IMR-90 (cell line): ENCODE measurements around the gene PPP1R9A. TPM values are rescaled to one million over a fixed set of nuclear protein-coding genes. Genes with fewer than 3 reads are reported as not detected.

Source experiments
- ATAC-seq: fragments of 200-7000 bp; cut with Tn5 transposase; 2 replicates; pipeline ENCODE4 v1.9.1; 2020; ENCODE audit warnings: low read depth, mild to moderate bottlenecking, moderate library complexity
- BruUV-seq: library from RNA; stranded (reverse); fragments of 400-500 nt; replicated peaks from 2 replicates; lab custom pipeline; 2021; lab: Mats Ljungman, UMichigan
- CTCF ChIA-PET: fragments of 300-600 bp; formaldehyde crosslinking; extraction: SDS; loops from one replicate; lab custom pipeline; 2021; ENCODE audit warnings: antibody characterized with exemption; lab: Yijun Ruan, JAX
- POLR2A ChIA-PET: fragments of 300-600 bp; sonication (Branson Sonifier 250); formaldehyde crosslinking; loops from one replicate; lab custom pipeline; 2022; ENCODE audit warnings: antibody characterized with exemption; ENCODE audit not compliant: unreplicated experiment; lab: Charles Lee
- DNase-seq: peaks from one replicate; pipeline ENCODE4 v3.0.0; 2013
- H2AFZ ChIP-seq: replicated peaks from 2 replicates; pipeline ENCODE3; 2013; ENCODE audit warnings: low read length, mild to moderate bottlenecking; ENCODE audit not compliant: poor library complexity
- H2AK5ac ChIP-seq: 2 replicates; pipeline ENCODE4 v1.6.1; 2013; ENCODE audit warnings: low read depth, low read length, inconsistent platforms
- H2AK9ac ChIP-seq: replicated peaks from 2 replicates; pipeline ENCODE3; 2013; ENCODE audit warnings: mild to moderate bottlenecking, low read depth, low read length, moderate library complexity; ENCODE audit not compliant: poor library complexity
- H2BK120ac ChIP-seq: 2 replicates; pipeline ENCODE4 v1.6.1; 2013; ENCODE audit warnings: low read depth, low read length, inconsistent platforms
- H2BK15ac ChIP-seq: 3 replicates; pipeline ENCODE4 v1.6.1; 2013; ENCODE audit warnings: low read depth, low read length, inconsistent platforms
- H2BK20ac ChIP-seq: 2 replicates; pipeline ENCODE4 v1.6.1; 2013; ENCODE audit warnings: low read depth, mild to moderate bottlenecking, inconsistent platforms, low read length, moderate library complexity
- H2BK5ac ChIP-seq: 2 replicates; pipeline ENCODE4 v1.6.1; 2013; ENCODE audit warnings: mild to moderate bottlenecking, low read depth, low read length, inconsistent platforms; ENCODE audit not compliant: poor library complexity, severe bottlenecking
- H3K14ac ChIP-seq: replicated peaks from 2 replicates; pipeline ENCODE4 v1.6.1; 2013; ENCODE audit warnings: low read depth, low read length, inconsistent platforms
- H3K18ac ChIP-seq: 2 replicates; pipeline ENCODE4 v1.6.1; 2013; ENCODE audit warnings: low read depth, low read length, control low read depth
- H3K23ac ChIP-seq: 2 replicates; pipeline ENCODE4 v1.6.1; 2013; ENCODE audit warnings: low read depth, low read length, inconsistent platforms
- H3K27ac ChIP-seq: 2 replicates; pipeline ENCODE4 v1.5.1; 2013; ENCODE audit warnings: mild to moderate bottlenecking, control low read depth, low read length; ENCODE audit not compliant: insufficient read depth
- H3K27me3 ChIP-seq: 2 replicates; pipeline ENCODE4 v1.6.1; 2013; ENCODE audit warnings: low read length; ENCODE audit not compliant: control insufficient read depth, insufficient read depth
- H3K36me3 ChIP-seq: 2 replicates; pipeline ENCODE4 v1.6.1; 2013; ENCODE audit warnings: low read length, mixed read lengths; ENCODE audit not compliant: control insufficient read depth, insufficient read depth
- H3K4ac ChIP-seq: 2 replicates; pipeline ENCODE4 v1.6.1; 2013; ENCODE audit warnings: low read depth, low read length, inconsistent platforms
- H3K4me1 ChIP-seq: 2 replicates; pipeline ENCODE4 v1.6.1; 2013; ENCODE audit warnings: low read length, mixed read lengths; ENCODE audit not compliant: control insufficient read depth, insufficient read depth
- H3K4me2 ChIP-seq: 2 replicates; pipeline ENCODE4 v1.6.1; 2013; ENCODE audit warnings: low read depth, mild to moderate bottlenecking, control low read depth, low read length, moderate library complexity
- H3K4me3 ChIP-seq: 2 replicates; pipeline ENCODE4 v1.5.1; 2013; ENCODE audit warnings: low read depth, mild to moderate bottlenecking, control low read depth, low read length, moderate library complexity; ENCODE audit not compliant: insufficient read depth
- H3K56ac ChIP-seq: 2 replicates; pipeline ENCODE4 v1.6.1; 2013; ENCODE audit warnings: low read length, inconsistent platforms; ENCODE audit not compliant: insufficient read depth; ENCODE audit errors: extremely low read depth
- H3K79me1 ChIP-seq, 2 experiments: 2 replicates each; pipeline ENCODE4 v1.6.1; 2013; ENCODE audit warnings: low read length in 2 of 2, inconsistent platforms in 1 of 2, low read depth in 1 of 2
- H3K9ac ChIP-seq: 2 replicates; pipeline ENCODE4 v1.6.1; 2013; ENCODE audit warnings: low read depth, low read length, control low read depth
- H3K9me1 ChIP-seq: 2 replicates; pipeline ENCODE4 v1.6.1; 2013; ENCODE audit warnings: low read length, inconsistent platforms; ENCODE audit not compliant: insufficient read depth
- H3K9me3 ChIP-seq: 2 replicates; pipeline ENCODE4 v1.6.1; 2013; ENCODE audit warnings: low read length; ENCODE audit not compliant: control insufficient read depth, insufficient read depth
- H4K20me1 ChIP-seq: 2 replicates; pipeline ENCODE4 v1.6.1; 2013; ENCODE audit warnings: low read length, inconsistent platforms; ENCODE audit not compliant: insufficient read depth
- H4K5ac ChIP-seq: 2 replicates; pipeline ENCODE4 v1.6.1; 2013; ENCODE audit warnings: mild to moderate bottlenecking, low read depth, low read length, control low read depth
- H4K8ac ChIP-seq, 2 experiments: 2 replicates each; pipeline ENCODE4 v1.6.1; 2013; ENCODE audit warnings: low read depth in 2 of 2, low read length in 2 of 2, control low read depth in 1 of 2, inconsistent platforms in 1 of 2
- H4K91ac ChIP-seq: 2 replicates; pipeline ENCODE4 v1.6.1; 2013; ENCODE audit warnings: low read depth, low read length, inconsistent platforms; ENCODE audit not compliant: insufficient read depth
- CEBPB ChIP-seq: IDR thresholded peaks from 2 replicates; pipeline ENCODE4 v1.6.1; 2012; ENCODE audit warnings: low read depth, low read length, improper control_type of control experiment
- FOS ChIP-seq: fragments of 150-350 bp; IDR thresholded peaks from 2 replicates; pipeline ENCODE4 v1.6.1; 2016; ENCODE audit warnings: low read depth, low read length
- MAFK ChIP-seq: IDR thresholded peaks from 2 replicates; pipeline ENCODE4 v1.6.1; 2012; ENCODE audit warnings: low read depth, low read length, improper control_type of control experiment
- MAZ ChIP-seq: IDR thresholded peaks from 2 replicates; pipeline ENCODE4 v1.6.1; 2012; ENCODE audit warnings: low read depth, mild to moderate bottlenecking, low read length, improper control_type of control experiment, moderate library complexity, borderline replicate concordance
- MXI1 ChIP-seq: IDR thresholded peaks from 2 replicates; pipeline ENCODE4 v1.6.1; 2012; ENCODE audit warnings: low read depth, mild to moderate bottlenecking, low read length, moderate library complexity, borderline replicate concordance
- NFE2L2 ChIP-seq: fragments of 150-350 bp; IDR thresholded peaks from 2 replicates; pipeline ENCODE4 v1.6.1; 2016; ENCODE audit warnings: low read depth, mild to moderate bottlenecking, low read length
- RAD21 ChIP-seq: IDR thresholded peaks from 2 replicates; pipeline ENCODE4 v1.6.1; 2012; ENCODE audit warnings: low read length, improper control_type of control experiment
- SMC3 ChIP-seq: fragments of 150-350 bp; IDR thresholded peaks from 2 replicates; pipeline ENCODE4 v1.6.1; 2016; ENCODE audit warnings: low read depth, mild to moderate bottlenecking, antibody characterized with exemption, low read length, moderate library complexity
- WGBS, 2 experiments: methylation state at CpG; one replicate each; pipeline versions ENCODE4 v1.1.5 to v1.1.7; 2013; ENCODE audit warnings: missing lambda C conversion rate in 2 of 2; ENCODE audit not compliant: insufficient read length in 1 of 2; ENCODE audit errors: extremely low coverage in 2 of 2; 5-methylcytosine and 5-hydroxymethylcytosine counted together
- dilution Hi-C: fragments of 300-500 bp; cut with HindIII; formaldehyde crosslinking; loops from one replicate; pipeline ENCODE4 v1.14.3; 2018; ENCODE audit warnings: low sequenced_read_pairs; ENCODE audit not compliant: unreplicated experiment
- in situ Hi-C: fragments of 300-500 bp; cut with MboI; formaldehyde crosslinking; loops from 3 replicates; pipeline ENCODE4 v1.14.3; 2019; ENCODE audit warnings: low sequenced_read_pairs, inconsistent platforms, mixed read lengths
- intact Hi-C: fragments of 100-400 bp; cut with micrococcal nuclease; formaldehyde crosslinking; loops from 2 replicates; pipeline ENCODE4 v1.10.0; 2022
- polyA plus RNA-seq, 3 experiments: library from polyadenylated mRNA; depleted of rRNA; stranded (reverse); fragments of >200 nt; gene quantifications; 2 replicates each; pipeline ENCODE4 v1.2.3, GENCODE V29; 2012; ENCODE audit warnings: low replicate concordance in 1 of 3
- total RNA-seq: library from RNA; depleted of rRNA; stranded (reverse); fragments of >200 nt; gene quantifications from 2 replicates; pipeline ENCODE4 v1.2.3, GENCODE V29; 2012
- TF ChIP-seq, protein P1 (sequence below): conservative IDR thresholded peaks from 2 replicates; pipeline ENCODE4 v1.5.1; 2012; ENCODE audit warnings: mild to moderate bottlenecking, low read depth, low read length, improper control_type of control experiment
- TF ChIP-seq, protein P2 (sequence below): fragments of 150-350 bp; IDR thresholded peaks from 2 replicates; pipeline ENCODE4 v1.6.1; 2016; ENCODE audit warnings: low read depth, mild to moderate bottlenecking, low read length, moderate library complexity, borderline replicate concordance
- TF ChIP-seq, protein P3 (sequence below): fragments of 150-350 bp; IDR thresholded peaks from 2 replicates; pipeline ENCODE4 v1.6.1; 2017; ENCODE audit warnings: mild to moderate bottlenecking, antibody characterized with exemption, low read length, low read depth

The PPP1R9A gene
- total and polyA plus RNA-seq, 2 of the 4 experiments (the other 2 are of a cell fraction) = not detected

DNA sequence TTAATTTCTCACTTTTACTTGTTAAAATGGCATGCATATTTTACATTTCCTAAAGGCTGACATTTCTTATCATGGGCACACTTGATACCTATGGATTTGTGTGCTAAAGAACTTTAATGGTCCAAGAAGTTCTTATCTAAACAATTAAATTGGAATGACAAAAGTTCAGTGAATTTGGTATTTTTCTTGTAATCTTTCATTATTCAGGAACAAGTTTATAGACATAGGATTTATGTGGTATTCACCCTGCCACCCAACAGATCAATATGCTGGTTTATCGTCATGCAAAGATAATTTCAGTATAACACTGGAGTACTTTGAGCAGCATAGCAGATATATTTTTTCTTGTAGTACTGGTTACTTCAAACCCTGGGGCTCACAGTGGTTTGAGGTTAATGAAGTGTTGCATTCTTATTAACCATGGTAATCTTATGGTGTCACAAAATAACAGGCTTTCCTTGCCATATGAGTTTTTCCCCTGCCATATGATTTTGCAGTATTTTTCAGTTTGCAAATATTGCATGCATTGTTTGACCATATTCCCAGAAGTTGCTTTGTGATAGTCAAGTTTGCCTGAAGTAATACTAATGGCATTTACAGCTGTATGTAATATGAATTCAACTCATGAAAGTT, 148.8 kb downstream of the PPP1R9A start:
- no TSS peak for BruUV-seq
- Histone ChIP-seq H3K4me2 (no peak overlapping the region), H2AFZ (no peak overlapping the region), H3K14ac (no peak overlapping the region), H3K79me1 (no peaks in the 10 kb centered on the region), H4K20me1 (no peaks in the 10 kb centered on the region), H3K9me3 (no peaks in the 10 kb centered on the region), H4K8ac (no peak overlapping the region), H2BK120ac (no peak overlapping the region), H4K91ac (no peak overlapping the region), H3K27me3 (no peaks in the 10 kb centered on the region), H3K18ac (no peak overlapping the region), H4K5ac (no peak overlapping the region), H2AK9ac (no peak overlapping the region), H3K56ac (no peak overlapping the region), H2BK15ac (no peak overlapping the region), H3K4me3 (no peak overlapping the region), H3K9ac (no peak overlapping the region), H3K36me3 (no peaks in the 10 kb centered on the region), H3K27ac (no peak overlapping the region), H3K4ac (no peak overlapping the region), H3K9me1 (no peaks in the 10 kb centered on the region), H2AK5ac (no peak overlapping the region), H2BK20ac (no peak overlapping the region), H3K4me1 (no peaks in the 10 kb centered on the region), H2BK5ac (no peak overlapping the region), H3K23ac (no peak overlapping the region)
- intact Hi-C loops = no loop called here
- in situ Hi-C loops = no loop called here
- TF ChIP-seq FOS (no peak), RAD21 (no peak), MAZ (no peak), SMC3 (no peak), MAFK (no peak), MXI1 (no peak), NFE2L2 (no peak), CEBPB (no peak)
- TF ChIP-seq, protein P1, sequence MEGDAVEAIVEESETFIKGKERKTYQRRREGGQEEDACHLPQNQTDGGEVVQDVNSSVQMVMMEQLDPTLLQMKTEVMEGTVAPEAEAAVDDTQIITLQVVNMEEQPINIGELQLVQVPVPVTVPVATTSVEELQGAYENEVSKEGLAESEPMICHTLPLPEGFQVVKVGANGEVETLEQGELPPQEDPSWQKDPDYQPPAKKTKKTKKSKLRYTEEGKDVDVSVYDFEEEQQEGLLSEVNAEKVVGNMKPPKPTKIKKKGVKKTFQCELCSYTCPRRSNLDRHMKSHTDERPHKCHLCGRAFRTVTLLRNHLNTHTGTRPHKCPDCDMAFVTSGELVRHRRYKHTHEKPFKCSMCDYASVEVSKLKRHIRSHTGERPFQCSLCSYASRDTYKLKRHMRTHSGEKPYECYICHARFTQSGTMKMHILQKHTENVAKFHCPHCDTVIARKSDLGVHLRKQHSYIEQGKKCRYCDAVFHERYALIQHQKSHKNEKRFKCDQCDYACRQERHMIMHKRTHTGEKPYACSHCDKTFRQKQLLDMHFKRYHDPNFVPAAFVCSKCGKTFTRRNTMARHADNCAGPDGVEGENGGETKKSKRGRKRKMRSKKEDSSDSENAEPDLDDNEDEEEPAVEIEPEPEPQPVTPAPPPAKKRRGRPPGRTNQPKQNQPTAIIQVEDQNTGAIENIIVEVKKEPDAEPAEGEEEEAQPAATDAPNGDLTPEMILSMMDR = no peak
- TF ChIP-seq, protein P2, sequence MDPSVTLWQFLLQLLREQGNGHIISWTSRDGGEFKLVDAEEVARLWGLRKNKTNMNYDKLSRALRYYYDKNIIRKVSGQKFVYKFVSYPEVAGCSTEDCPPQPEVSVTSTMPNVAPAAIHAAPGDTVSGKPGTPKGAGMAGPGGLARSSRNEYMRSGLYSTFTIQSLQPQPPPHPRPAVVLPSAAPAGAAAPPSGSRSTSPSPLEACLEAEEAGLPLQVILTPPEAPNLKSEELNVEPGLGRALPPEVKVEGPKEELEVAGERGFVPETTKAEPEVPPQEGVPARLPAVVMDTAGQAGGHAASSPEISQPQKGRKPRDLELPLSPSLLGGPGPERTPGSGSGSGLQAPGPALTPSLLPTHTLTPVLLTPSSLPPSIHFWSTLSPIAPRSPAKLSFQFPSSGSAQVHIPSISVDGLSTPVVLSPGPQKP = no peak
- TF ChIP-seq, protein P3, sequence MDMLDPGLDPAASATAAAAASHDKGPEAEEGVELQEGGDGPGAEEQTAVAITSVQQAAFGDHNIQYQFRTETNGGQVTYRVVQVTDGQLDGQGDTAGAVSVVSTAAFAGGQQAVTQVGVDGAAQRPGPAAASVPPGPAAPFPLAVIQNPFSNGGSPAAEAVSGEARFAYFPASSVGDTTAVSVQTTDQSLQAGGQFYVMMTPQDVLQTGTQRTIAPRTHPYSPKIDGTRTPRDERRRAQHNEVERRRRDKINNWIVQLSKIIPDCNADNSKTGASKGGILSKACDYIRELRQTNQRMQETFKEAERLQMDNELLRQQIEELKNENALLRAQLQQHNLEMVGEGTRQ = no peak
- dilution Hi-C loops = no loop called here
- WGBS, 2 experiments = no CpG with 5 or more reads among the region's 1 CpG
- no peak for DNase-seq
- CTCF ChIA-PET = interaction anchor here (1.3 kb wide), 1 partner anchor 11 kb away, joined by 3 read pairs; no protein-coding TSS in a partner anchor
- POLR2A ChIA-PET = no interaction called here
- no peak for ATAC-seq
